ENCODE measurements around the gene GTSE1. TPM values are rescaled to one million over a fixed set of nuclear protein-coding genes. Genes with fewer than 3 reads are reported as not detected.

GTSE1 gene, protein sequence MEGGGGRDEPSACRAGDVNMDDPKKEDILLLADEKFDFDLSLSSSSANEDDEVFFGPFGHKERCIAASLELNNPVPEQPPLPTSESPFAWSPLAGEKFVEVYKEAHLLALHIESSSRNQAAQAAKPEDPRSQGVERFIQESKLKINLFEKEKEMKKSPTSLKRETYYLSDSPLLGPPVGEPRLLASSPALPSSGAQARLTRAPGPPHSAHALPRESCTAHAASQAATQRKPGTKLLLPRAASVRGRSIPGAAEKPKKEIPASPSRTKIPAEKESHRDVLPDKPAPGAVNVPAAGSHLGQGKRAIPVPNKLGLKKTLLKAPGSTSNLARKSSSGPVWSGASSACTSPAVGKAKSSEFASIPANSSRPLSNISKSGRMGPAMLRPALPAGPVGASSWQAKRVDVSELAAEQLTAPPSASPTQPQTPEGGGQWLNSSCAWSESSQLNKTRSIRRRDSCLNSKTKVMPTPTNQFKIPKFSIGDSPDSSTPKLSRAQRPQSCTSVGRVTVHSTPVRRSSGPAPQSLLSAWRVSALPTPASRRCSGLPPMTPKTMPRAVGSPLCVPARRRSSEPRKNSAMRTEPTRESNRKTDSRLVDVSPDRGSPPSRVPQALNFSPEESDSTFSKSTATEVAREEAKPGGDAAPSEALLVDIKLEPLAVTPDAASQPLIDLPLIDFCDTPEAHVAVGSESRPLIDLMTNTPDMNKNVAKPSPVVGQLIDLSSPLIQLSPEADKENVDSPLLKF
- 13.8 and 15.9 TPM in 2 replicates for total RNA-seq

DNA sequence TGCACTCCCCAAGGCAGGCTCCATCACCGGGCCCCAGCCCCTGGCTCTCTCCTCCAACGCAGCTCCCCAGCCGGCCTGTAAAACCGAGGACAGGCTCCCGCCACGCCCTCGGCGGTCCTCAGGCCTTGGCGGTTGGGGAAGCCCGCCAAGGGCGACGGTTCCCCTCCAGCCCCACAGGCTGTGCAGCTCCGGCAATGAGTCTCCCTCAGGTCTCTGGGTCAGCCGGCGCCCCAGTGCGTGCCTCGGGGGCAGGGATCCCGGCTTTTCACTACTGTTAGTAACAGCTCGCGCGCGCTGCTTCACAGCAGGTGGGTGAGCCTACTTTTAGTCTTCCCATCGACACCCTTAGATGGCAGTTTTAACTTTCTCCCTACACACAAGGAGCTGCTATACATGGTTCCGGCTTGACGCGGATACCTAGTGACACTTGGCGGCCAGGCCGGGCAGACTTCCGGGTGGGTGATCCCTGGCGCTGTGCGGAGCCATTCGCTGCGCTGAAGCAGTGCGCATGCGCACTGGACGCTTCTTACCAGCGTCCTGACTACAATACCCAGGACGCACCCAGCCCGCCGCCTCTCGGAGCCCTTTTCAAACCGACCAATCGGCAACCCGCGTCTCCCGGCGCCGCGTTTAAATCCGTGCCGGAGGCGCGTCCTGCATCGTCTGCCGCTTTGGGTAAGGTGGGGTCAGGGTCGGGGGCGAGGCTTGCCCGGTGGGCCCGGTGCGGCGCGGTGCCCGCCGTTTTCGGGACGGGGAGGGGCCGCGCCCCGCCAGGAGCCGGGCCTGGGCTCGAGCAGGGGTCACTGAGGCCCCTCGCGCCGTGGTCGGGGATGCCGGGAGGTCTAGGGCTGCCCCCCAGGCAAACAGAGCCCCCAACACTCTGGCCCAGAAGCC lies at the start of gene GTSE1:
TSS of gene GTSE1 (plus strand) at position 614 of the 894 bp plus-strand sequence. CDS start 531 bp downstream, outside the sequence.

DNA sequence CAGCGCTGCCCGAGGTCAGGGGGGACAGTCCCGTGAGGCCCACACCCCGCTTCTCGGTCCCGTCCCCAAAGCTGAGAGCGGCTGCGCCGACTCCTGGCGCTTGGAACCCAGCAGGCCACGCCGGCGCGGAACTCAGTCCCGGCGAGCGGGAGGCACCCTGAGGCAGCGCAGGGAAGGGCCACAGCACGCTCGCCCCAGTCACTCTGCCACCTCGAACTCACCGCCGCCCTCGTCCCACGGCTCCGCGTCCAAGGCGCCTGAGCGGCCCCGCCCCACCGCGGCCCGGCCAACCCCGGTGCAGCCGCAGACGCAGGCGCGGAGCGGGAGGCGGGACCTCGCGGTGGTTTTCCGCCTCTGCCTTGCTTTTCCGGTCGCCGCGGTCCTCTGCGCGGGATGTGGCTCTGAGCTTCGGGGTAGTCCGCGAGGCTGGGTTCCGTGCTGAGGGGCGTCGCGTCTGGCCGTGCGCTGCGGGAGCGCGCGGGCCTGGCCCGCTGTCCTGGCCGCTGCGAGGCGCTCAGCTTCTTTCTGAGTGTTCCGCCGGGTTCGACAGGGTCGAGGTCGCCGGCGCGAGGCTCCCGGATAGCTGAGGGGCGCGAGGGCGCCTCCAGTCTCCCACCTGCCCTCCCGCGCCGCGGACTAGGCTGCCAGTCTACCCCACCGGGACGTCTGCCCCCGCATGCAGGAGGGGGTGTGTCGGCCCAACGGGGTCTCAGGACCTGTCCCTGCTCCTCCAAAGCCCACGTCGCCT lies 46.5 kb upstream of the GTSE1 start, which contains the start of gene CDPF1:
TSS of gene CDPF1 (minus strand) at position 259 of the 748 bp plus-strand sequence. CDS start 2,009 bp downstream, outside the sequence.

DNA sequence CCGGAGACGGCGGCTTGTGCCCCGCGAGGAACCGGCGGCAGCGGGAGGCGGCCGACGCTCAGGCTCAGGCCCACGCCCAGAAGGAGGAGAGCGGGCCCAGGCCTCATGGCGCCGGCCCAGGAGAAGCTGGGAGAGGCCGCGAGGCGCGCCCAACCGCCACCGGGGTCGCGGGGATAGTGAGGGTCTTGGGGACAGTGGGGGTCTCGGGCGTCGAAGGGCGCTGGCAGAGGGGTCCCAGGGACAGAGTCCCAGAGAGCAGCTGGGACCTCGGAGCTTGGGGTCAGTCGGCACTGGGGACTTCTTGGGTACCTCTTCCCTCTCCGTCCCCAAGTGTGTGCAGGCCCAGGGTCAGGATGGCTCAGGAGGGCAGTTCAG lies 33.5 kb upstream of the GTSE1 start, which contains the start of gene PKDREJ:
TSS of gene PKDREJ (minus strand) at position 128 of the 375 bp plus-strand sequence. CDS start at position 107, 21 bp downstream.

DNA sequence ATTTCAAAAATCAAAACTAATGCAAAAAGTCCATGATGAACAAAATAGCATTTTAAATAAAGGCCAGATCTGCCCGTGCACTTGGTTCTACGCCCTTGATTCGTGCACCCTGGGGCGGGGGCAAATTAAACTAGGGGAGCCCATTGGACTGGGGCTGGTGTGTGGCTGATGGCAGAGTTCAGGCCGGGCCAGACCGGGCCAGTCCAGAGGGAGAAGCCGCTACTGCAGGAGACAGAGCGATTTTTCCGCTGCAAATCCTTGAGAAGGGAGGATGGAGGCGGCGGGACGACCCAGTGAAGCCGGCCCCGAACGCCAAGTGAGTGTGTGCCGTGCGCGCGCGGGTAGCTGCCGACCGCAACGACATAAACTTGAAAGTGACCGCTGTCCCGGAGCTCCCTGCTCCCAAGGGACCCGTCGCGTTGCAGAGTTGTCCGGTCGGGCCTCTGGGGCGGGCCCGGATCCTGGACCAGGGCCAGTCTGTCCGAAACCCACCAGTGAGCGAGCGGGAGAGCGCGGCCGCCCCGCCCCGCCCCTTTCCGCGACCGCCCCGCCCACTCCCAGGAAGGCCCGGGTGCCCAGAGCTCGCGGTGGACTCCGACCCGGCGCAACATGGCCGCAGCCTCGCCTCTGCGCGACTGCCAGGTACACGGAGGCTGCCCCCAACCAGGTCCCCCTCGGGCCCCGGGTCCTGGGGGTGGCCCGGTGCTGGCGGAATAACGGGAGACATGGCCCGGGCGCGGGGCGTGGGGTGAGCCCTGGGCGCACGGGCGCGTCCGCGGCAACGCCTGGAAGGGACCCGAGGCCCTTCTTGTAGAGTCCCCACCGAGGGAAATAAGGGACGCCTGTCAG lies 29.0 kb upstream of the GTSE1 start, which contains the start of gene TTC38:
TSS of gene TTC38 (plus strand) at position 578 of the 849 bp plus-strand sequence. CDS start at position 610, 32 bp downstream.

DNA sequence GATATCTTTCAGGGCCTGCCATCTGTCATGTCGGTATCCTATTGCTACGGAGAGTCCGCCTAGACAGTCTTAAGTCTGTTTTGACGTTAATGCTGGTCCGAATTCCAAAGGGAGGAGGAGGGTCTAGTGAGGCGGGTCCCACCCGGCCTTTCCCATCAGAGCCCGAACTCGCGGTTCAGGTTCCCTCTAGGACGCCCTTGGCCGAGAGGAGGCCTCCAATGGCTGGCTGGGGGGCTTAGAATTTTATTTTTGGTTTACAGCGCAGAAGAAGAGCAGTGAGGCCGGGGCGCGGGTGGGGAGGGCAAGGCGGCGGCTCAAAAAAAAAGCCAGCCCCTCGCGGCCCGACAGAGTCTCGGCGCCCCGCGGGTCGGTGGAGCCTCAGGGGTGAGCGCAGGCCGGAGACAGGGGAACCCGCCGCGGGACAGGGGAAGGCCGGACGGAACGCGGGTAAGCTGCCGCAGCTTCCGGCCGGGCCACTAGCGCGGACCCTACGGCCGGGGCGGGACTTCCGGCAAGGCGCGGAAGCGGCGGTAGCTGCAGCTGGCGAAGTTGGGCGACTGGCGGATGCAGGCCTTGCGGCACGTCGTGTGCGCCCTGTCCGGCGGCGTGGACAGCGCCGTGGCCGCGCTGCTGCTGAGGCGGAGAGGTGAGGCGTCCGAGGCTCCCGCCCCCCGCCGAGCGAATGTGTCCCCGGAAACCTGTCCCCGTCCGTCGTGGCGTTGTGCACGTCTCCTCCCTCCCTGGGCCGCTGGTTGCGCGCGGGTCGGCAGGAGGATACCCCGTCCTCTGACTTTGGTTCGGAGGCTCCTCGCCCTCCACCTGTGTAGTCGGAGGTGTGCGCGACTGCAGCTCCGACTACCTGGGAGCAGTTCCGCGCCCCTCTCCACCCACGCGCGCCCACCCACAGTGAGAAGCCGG lies 38.8 kb downstream of the GTSE1 start, which contains the start of gene TRMU:
TSS of gene TRMU (plus strand) at position 514 of the 918 bp plus-strand sequence. CDS start at position 565, 51 bp downstream.

Other genes starting within 250 kb of the GTSE1 start
- gene PPARA, start 146.3 kb upstream of the GTSE1 start, total RNA-seq = 10.1 and 21.8 TPM in 2 replicates
- gene CDPF1, start 46.6 kb upstream of the GTSE1 start, total RNA-seq = 9.2 and 58.5 TPM in 2 replicates
- gene PKDREJ, start 33.5 kb upstream of the GTSE1 start, total RNA-seq = not detected in 2 replicates
- gene TTC38, start 28.9 kb upstream of the GTSE1 start, total RNA-seq = 28.7 and 41.2 TPM in 2 replicates
- 26.2 and 27.7 TPM in 2 replicates for gene TRMU, start 38.8 kb downstream of the GTSE1 start, total RNA-seq
- 0.29 TPM in 1 of 2 replicates, not detected in the other for gene CELSR1, start 240.8 kb downstream of the GTSE1 start, total RNA-seq

Measured in myometrial cell (primary cell).